ENCODE measurements around the gene NOSTRIN. TPM values are rescaled to one million over a fixed set of nuclear protein-coding genes. Genes with fewer than 3 reads are reported as not detected.
"Not testable (repeated sequence)": the region's sequence is repeated elsewhere in the genome, so short reads cannot be mapped to it uniquely, and the experiment has no call there.

NOSTRIN gene, protein sequence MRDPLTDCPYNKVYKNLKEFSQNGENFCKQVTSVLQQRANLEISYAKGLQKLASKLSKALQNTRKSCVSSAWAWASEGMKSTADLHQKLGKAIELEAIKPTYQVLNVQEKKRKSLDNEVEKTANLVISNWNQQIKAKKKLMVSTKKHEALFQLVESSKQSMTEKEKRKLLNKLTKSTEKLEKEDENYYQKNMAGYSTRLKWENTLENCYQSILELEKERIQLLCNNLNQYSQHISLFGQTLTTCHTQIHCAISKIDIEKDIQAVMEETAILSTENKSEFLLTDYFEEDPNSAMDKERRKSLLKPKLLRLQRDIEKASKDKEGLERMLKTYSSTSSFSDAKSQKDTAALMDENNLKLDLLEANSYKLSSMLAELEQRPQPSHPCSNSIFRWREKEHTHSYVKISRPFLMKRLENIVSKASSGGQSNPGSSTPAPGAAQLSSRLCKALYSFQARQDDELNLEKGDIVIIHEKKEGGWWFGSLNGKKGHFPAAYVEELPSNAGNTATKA
- 31.4 TPM for total RNA-seq

DNA sequence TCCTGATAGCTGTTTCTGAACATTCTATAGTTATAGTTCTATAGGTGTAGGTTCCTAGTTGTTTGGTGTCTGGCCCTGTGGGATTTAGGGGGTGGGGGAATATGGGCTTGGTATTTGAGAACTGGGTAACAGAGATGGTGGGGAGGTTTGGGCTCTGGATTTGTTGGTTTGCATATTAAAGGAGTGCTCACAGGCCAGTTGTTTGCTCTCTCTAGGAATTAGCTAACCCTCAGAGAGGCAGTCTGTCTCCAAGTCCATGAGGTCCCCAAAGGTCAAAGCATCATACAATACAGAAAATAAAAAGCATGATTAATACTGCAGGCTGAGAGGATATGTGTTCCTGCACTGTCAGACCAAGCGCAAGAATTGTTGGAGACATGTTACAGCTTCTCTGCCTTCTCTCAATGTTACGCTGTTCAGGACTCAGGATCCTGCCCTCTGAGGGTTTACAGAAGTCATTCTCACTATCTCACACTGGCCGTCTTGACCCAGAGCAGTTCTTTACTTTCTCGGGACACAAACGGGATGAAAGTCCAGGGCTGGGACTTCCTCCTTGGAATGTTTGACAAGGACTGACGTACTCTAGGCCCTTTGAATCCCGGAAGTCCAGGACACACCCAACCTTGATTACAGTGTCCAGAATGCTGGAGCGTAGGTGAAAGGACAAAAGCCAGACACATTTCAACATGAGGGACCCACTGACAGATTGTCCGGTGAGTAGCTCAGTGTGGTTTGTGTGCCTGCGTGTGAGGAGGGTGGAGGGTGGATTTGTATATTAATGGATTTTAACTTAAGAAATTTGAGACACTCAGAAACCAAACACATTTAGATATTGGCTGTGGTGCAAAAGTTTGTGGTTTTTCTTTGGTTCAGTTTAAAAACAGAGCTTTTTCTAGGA, at the start of gene NOSTRIN:
Gene NOSTRIN (plus strand): TSS at position 677 of the 898 bp plus-strand sequence. CDS start 10 bp downstream, at position 687.
- DNase-seq (ENCODE audit: low spot score): no peak

GRCh38 chr2:168753765-168754329, 48.6 kb upstream of the NOSTRIN start:
- no peak for DNase-seq (ENCODE audit: low spot score)

DNA sequence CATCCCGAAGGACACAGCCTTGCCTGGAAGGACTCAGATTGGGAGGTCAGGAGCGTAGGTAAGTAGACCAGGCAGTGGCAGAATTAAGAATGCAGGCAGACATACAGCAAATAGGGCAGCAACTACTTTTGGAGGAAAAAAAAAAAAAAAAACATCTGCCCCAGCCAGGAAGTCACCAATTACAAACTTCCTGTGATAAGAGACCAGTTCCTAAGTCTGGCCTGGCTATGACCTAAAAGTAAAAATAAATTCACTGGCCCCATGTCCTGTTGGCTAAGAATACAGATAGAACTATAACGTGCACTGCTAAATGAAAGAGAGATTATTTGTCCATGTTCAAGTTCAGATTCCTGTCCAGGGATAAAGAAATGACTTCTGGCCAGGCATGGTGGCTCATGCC, 45.2 kb upstream of the NOSTRIN start:
- no peak for DNase-seq (ENCODE audit: low spot score)

DNA sequence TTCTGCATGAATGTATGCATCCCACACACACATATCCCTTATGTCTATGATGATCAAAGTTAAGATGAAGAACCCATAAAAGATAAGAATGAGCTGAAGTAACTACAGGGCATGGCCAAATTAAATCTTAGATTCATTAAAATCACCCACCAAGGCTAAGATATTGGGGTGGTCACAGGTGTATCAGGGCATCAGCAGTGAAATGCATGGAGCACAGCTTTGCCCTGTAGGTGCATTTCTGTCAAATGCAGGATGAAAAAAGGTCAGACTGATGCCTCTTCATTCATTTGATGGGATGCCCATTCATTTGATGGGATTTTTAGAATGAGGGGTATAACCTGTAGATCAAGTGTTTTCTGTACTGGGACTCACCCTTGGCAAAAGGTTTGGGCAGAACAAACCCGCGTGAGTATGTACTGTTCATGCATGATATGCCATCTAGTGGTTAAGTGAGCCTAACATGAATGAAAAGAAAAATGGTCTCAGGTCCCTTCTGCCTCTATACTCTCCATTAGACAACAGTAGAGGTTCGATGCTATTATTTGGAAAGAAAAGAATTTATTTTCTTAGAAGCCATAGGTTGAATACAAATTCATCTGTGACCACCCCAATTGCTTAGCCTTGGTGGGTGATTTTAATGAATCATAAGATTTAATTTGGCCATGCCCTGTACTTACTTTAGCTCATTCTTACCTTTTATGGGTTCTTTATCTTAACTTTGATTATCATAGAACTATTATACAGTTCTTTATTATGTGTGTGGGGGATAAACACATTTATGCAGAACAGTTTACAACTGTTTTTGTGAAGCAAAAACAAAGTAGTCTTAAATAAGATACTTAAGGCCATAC, 43.2 kb upstream of the NOSTRIN start:
- DNase-seq (ENCODE audit: low spot score): no peak

GRCh38 chr2:168765401-168765800, 37.0 kb upstream of the NOSTRIN start:
- DNase-seq (ENCODE audit: low spot score): no peak

GRCh38 chr2:168766600-168766999, 35.8 kb upstream of the NOSTRIN start:
- DNase-seq (ENCODE audit: low spot score): no peak

- no peak for DNase-seq (ENCODE audit: low spot score)
Measured at GRCh38 chr2:168767258-168767657, 35.2 kb upstream of the NOSTRIN start.

DNA sequence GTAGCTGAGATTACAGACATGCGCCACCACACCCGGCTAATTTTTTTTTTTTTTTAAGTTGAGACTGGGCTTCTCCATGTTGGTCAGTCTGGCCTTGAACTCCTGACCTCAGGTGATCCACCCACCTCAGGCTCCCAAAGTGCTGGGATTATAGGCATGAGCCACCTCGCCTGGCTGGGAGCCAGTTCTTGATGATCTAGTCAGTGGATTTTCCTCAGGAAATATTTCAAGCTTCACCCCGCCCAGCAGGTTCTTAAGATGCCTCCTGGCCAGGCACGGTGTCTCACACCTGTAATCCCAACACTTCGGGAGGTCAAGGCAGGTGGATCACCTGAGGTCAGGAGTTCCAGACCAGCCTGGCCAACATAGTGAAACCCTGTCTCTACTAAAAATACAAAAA, 34.1 kb upstream of the NOSTRIN start:
- DNase-seq (ENCODE audit: low spot score): not testable (repeated sequence)

DNA sequence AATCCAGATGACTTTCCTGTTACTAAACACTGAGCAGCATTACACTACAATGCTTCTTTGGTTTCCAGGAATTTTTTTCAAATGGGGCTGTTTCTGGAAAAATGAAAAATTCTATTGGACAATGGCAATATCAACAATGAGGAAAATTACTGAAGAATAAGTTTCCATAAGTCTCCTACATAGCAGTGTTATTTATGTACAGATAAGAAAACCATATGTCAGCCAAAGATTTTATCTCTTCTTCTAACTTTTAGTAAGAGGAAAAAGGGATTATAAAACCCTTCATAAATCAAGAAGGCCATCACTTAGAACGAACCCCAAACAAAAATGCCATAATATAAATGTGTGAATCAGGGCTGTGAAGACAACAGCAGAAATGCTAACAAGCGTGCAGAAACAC, 31.6 kb upstream of the NOSTRIN start:
- no peak for DNase-seq (ENCODE audit: low spot score)

DNA sequence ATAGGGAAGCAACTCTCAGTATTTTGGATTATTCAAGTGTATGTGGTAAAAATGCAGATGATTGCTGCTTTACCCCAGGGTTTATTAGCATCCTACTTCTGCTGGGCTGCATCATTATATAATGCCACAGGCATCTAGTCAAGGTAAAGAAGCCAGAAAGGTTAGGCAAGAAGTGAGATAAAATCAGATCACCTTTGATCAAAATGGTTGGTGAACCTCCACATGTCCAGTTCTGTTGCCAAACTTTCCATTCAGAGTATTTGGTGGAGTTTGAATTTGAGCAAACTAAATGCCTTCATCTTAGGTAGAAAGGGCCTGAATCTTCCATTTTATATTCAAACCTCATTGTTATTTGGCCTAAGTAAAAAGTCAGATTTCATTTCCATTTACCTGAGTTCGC, 29.7 kb upstream of the NOSTRIN start:
- DNase-seq (ENCODE audit: low spot score): no peak

DNA sequence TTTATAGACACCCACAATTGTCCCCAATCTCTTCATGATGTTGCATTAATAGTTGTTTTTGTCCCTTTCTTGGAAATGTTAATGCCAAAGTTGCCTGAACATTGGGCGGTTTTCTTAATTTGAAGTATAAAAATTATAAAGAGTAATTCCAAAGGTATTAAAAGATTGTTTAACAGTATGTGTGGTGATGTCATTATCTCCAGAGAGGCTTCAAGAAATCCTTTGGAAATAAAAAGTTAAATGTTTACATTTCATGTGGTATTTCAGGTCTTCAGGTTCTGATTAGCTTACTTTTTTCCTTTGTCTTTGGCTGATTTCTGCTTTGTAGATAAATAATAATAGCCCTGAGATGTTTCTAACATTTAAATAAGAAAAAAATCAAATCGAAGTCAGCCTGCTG, 29.3 kb upstream of the NOSTRIN start:
- DNase-seq (ENCODE audit: low spot score): no peak

DNA sequence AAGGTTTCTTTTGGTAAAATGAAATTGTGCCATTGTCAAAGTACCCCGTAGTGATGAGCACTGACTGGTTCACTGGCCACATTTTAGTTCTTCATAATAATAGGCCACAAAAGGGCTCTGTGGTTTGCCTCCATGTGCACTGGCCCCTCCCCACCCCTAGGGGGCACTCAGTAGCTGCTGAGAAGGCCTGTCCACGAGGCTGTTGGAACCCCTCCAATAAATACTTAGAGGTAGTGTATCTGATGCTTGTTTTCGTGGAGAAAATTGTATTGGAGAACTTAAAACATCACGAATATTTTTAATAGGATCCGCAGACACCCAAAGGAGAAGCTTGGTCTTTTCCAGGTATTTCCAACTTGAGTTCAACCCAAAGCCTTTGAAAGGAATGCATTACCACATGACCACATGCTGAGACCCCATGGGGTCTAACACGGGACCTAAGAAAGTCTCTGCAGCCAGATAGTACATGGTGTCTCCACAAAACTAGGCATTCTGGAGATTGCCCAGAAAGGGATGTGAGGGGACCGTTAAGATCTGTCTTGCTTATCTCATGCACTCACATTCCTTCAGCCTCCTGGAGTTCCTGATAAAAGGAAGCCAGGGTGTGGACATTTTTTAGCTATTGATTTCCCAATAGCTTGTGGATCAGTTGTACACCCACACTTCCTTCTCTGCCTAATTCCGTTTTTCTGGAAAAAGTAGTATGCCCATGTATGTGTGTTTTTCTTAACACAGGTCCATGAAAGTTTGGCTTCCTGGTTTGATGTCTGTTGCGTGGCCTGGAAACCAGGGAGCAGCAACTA, 28.5 kb upstream of the NOSTRIN start:
- peak; percentile 49 for DNase-seq (ENCODE audit: low spot score)

GRCh38 chr2:168775837-168776236, 26.6 kb upstream of the NOSTRIN start:
- DNase-seq (ENCODE audit: low spot score): no peak

GRCh38 chr2:168780669-168781071, 21.8 kb upstream of the NOSTRIN start:
- DNase-seq (ENCODE audit: low spot score): no peak

GRCh38 chr2:168781191-168781817, 21.1 kb upstream of the NOSTRIN start:
- DNase-seq (ENCODE audit: low spot score): no peak

DNA sequence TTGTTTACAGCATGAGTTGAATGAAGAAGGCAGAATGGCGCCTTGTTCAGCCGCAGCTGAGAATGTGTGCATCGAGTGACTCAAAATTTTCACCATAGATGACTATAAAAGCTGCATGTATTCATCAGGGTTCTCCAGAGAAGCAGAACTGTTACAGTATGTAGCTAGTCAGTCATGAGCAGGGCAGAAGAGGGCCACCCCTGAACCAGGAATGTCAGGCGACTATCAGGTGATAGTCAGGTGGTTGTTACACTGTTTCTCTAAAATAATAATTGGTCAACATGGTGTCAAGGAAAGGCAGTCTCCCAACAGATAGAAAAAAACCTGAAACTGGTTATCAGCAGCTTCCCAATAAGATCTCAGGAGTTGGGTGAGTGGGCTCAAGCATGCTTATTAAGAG, 20.2 kb upstream of the NOSTRIN start:
- no peak for DNase-seq (ENCODE audit: low spot score)

GRCh38 chr2:168784993-168785392, 17.4 kb upstream of the NOSTRIN start:
- no peak for DNase-seq (ENCODE audit: low spot score)

DNA sequence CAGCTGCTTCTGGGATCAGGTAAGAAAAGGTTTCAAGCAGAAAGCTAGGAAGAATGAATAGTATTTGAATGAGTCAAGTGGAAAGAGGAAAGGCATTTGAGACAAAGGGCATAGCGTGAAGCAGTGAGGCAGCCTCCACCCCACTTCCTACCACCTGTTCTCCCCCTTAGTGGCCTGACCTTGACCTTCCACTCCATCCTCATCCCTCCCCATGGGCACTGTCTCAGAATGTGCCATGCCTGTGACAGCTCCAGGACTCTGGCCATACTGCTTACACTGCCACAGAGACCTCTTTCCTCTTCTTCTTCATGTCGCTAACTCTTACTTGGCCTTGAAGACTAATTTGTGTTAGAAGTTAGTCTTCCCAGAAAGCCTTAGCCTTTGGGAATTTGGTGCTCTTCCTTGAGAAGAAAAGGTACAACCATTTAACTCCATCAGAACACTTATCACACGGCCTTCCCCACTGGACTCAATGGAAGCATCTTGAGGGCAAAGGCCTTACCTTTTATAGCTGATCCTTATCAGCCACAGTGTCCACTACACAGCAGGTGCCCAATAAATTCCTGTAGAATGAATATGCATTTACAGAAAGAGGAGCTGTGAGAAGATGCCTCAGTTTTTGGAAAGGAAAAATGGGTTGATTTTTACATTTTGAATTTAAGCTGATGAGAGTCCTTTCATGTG, 15.2 kb upstream of the NOSTRIN start:
- no peak for DNase-seq (ENCODE audit: low spot score)

GRCh38 chr2:168787782-168788376, 14.6 kb upstream of the NOSTRIN start:
- DNase-seq (ENCODE audit: low spot score): no peak
